GM10248 (cell line): Measurements from ENCODE around the gene URGCP.
A peak's percentile ranks its signal among the peaks of the same experiment; 100 is the strongest.

Experiments used
- CTCF ChIA-PET: fragments of 300-600 bp; sonication (Branson Sonifier 250); formaldehyde crosslinking; extraction: SDS; loops from one replicate; lab custom pipeline; 2021; ENCODE audit warnings: antibody characterized with exemption; lab: Yijun Ruan, JAX
- POLR2A ChIA-PET: fragments of 350-650 bp; sonication (Branson Sonifier 250); formaldehyde crosslinking; extraction: SDS; loops from one replicate; lab custom pipeline; 2020; ENCODE audit warnings: antibody characterized with exemption; lab: Yijun Ruan, JAX
- DNase-seq: peaks from one replicate; pipeline ENCODE4 v3.0.0; 2012; ENCODE audit errors: extremely low spot score
- CTCF ChIP-seq: IDR thresholded peaks from 2 replicates; pipeline ENCODE4 v1.5.1; 2012; ENCODE audit warnings: mild to moderate bottlenecking, low read depth; ENCODE audit errors: extremely low read depth, missing control alignments, control extremely low read depth

Gene URGCP

DNA sequence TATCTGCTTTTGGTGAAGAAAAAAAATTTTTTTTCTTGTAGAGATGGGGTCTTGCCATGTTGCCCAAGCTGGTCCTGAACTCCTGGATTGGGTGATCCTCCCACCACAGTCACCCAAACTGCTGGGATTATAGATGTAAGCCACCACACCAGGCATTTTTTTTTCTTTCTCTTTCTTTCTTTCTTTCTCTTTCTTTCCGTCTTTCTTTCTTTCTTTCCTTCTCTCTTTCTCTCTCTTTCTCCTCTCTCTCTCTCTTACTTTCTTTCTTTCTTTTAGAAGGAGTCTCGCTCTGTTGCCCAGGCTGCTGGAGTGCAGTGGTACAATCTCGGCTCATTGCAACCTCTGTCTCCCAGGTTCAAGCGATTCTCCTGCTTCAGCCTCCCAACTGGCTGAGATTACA is 16.3 kb upstream of the URGCP start:
- no peak for TF ChIP-seq CTCF
- no peak for DNase-seq
- CTCF ChIA-PET = interaction anchor here (1.2 to 1.5 kb wide), 2 partner anchors 8 to 12 kb away, joined by 3 to 6 read pairs; no protein-coding TSS in a partner anchor
- POLR2A ChIA-PET = no interaction called here

DNA sequence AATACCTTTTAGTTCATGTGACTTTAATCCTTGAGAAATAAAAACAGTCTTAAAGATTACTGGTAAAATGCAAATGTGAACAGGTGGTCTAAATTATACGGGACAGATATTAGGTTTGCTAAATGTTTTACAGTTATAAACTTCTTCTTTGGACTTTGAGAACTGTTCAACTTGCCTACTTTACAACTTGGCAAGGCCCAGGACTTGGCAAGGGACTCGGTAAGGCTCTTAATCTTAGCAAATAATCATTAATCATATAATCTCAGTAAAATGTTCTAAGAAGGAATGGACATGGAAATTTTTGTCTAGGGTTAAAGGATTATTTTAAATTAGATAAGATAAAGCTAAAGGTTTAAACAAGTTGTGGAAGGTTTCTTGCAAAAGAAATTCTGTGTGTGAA is 15.0 kb upstream of the URGCP start:
- ChIA-PET CTCF (no interaction called here), POLR2A (no interaction called here)
- TF ChIP-seq CTCF = no peak
- DNase-seq = no peak

DNA sequence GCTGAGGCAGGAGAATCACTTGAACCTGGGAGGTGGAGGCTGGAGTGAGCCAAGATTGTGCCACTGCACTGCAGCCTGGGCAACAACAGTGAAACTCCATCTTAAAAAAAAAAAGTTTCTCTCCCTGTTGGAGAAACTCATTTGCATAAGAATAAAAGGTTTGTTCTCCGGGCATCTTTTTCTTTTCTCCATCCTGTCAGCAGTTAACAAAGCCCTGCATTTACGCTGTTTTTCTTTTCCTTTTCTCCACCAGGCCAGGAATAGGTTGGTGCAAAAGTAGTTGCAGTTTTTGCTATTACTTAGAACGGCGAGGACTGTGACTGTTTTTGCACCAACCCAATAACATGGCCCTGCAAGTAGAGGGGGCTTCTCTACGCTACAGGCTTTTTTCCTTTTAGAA is 9.5 kb upstream of the URGCP start:
- ChIA-PET POLR2A (no interaction called here), CTCF (no interaction called here)
- DNase-seq = no peak
- no peak for TF ChIP-seq CTCF

DNA sequence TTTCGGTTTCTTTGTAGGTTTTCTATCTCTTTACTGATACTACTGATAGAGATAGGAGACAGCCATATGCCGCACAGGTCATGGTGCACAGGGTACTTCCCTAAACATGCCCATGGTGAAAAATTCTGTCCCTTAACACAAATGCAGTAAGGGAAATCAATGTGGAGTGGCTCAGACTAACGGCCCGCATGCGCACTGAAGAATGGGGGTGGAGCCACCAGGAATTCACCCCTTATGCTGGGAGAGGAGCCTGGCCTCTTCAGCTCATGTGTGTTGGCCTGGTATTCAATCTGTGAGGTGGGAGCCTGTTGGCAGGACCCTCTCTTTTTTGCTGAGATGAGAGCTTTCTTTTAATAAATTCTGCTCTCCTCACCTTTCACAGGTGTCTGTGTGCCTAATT is 8.4 kb upstream of the URGCP start:
- no peak for TF ChIP-seq CTCF
- ChIA-PET POLR2A (no interaction called here), CTCF (interaction anchor here (0.9 to 1.4 kb wide), 4 partner anchors 8 to 13 kb away, joined by 3 to 4 read pairs (median 3); no protein-coding TSS in a partner anchor)
- no peak for DNase-seq

- ChIA-PET POLR2A (no interaction called here), CTCF (interaction anchor here (1.1 kb wide), 1 partner anchor 22 kb away, joined by 3 read pairs; no protein-coding TSS in a partner anchor)
- peak; percentile 59 for DNase-seq
- TF ChIP-seq CTCF = no peak
Observed at GRCh38 chr7:43905956-43906330, 453 bp downstream of the URGCP start.

DNA sequence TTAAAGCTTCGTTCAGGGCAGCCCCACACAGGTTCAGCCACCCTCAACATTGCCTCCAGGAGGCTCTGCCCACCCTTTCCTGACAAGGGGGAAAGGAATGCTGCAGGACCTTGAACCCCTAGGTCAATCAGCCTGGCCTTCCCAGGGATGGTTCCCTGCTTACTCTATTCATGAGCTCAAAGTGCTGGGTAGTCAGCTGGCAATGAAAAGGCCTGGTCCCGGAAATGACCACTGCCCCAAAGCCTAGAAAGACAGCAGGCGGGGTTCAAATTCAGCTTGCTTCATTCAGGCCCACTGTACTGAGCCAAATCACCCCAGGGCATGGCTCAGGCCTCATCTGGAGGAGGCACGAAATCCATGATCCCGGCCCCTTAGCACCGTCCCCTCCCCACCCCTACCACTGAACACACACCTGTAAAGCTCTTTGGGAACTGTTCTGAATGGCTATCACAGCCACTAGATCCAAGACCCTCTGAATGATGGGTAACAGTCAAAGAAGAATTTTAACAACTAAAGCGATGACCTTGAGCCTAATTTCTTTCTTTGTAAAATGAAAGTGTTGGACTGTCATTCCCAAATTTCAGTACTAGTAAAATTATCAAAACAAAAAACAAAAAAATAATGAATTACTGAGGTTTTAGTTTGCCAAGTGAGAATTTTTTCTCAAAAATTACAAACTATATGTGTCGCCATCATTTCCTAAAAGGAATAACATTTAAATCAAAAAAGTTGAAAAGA is 1.0 kb downstream of the URGCP start:
- no peak for DNase-seq
- POLR2A ChIA-PET = interaction anchor here (0.6 kb wide), 1 partner anchor 14 kb away, joined by 3 read pairs; no protein-coding TSS in a partner anchor
- no peak for TF ChIP-seq CTCF
- CTCF ChIA-PET = interaction anchor here (0.8 to 1.8 kb wide), 3 partner anchors 10 to 39 kb away, joined by 3 to 4 read pairs (median 3); no protein-coding TSS in a partner anchor
